LNCAP (cell line): ENCODE measurements around the gene TMEM18.

ENCODE experiments used
- TF ChIP-seq, protein P1 (sequence below): fragments of 450-650 bp; IDR thresholded peaks from 2 replicates; pipeline ENCODE4 v1.5.1; 2017; ENCODE audit warnings: mild to moderate bottlenecking

Gene TMEM18

GRCh38 chr2:675051-675450 lies 2.2 kb downstream of the TMEM18 start:
- TF ChIP-seq, protein P1, sequence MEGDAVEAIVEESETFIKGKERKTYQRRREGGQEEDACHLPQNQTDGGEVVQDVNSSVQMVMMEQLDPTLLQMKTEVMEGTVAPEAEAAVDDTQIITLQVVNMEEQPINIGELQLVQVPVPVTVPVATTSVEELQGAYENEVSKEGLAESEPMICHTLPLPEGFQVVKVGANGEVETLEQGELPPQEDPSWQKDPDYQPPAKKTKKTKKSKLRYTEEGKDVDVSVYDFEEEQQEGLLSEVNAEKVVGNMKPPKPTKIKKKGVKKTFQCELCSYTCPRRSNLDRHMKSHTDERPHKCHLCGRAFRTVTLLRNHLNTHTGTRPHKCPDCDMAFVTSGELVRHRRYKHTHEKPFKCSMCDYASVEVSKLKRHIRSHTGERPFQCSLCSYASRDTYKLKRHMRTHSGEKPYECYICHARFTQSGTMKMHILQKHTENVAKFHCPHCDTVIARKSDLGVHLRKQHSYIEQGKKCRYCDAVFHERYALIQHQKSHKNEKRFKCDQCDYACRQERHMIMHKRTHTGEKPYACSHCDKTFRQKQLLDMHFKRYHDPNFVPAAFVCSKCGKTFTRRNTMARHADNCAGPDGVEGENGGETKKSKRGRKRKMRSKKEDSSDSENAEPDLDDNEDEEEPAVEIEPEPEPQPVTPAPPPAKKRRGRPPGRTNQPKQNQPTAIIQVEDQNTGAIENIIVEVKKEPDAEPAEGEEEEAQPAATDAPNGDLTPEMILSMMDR = no peak

GRCh38 chr2:674321-674985 lies 2.8 kb downstream of the TMEM18 start:
- TF ChIP-seq, protein P1 = no peak

GRCh38 chr2:673615-674320 lies 3.4 kb downstream of the TMEM18 start:
- TF ChIP-seq, protein P1 = no peak

GRCh38 chr2:673016-673415 lies 4.2 kb downstream of the TMEM18 start:
- TF ChIP-seq, protein P1 = no peak

GRCh38 chr2:672606-672905 lies 4.7 kb downstream of the TMEM18 start:
- TF ChIP-seq, protein P1 = no peak

GRCh38 chr2:671787-672605 lies 5.2 kb downstream of the TMEM18 start:
- TF ChIP-seq, protein P1 = no peak

GRCh38 chr2:671072-671471 lies 6.1 kb downstream of the TMEM18 start:
- TF ChIP-seq, protein P1 = no peak
